A549 (cell line): ENCODE measurements around the gene FGF1. TPM values are rescaled to one million over a fixed set of nuclear protein-coding genes. Genes with fewer than 3 reads are reported as not detected.

Source experiments
- ATAC-seq, 2 experiments: fragments of 200-7000 bp in 1 of 2; fragments of >200 bp in 1 of 2; cut with Nextera tagmentation in 1 of 2; cut with Tn5 transposase in 1 of 2; 3 replicates each; pipeline versions ENCODE4 v1.8.0 to v1.9.1; 2018 to 2020; ENCODE audit warnings: mild to moderate bottlenecking in 1 of 2, moderate library complexity in 1 of 2
- CTCF ChIA-PET: fragments of 300-600 bp; sonication (Branson Sonifier 250); formaldehyde crosslinking; extraction: SDS; loops from one replicate; lab custom pipeline; 2021; ENCODE audit warnings: antibody characterized with exemption, inconsistent platforms; lab: Yijun Ruan, JAX
- POLR2A ChIA-PET: fragments of 350-600 bp; formaldehyde crosslinking; extraction: SDS; loops from one replicate; lab custom pipeline; 2021; ENCODE audit warnings: antibody characterized with exemption, inconsistent platforms; lab: Yijun Ruan, JAX
- DNase-seq, 2 experiments: peaks; one replicate each; pipeline versions ENCODE4 v3.0.0 to v3.0.0-alpha.2; 2011 to 2016; ENCODE audit warnings: low read depth in 1 of 2, low spot score in 1 of 2
- FAIRE-seq: peaks from 2 replicates; lab custom pipeline; 2011; peaks lifted over from hg19 to GRCh38; lab: Jason Lieb, UNC
- H3K27ac ChIP-seq, 2 experiments: fragments of >200 bp; sonication (Bioruptor Twin); formaldehyde crosslinking; 3 replicates each; pipeline ENCODE4 v1.5.1; 2016 to 2017
- H3K4me1 ChIP-seq: fragments of >200 bp; sonication (Bioruptor Twin); formaldehyde crosslinking; 3 replicates; pipeline ENCODE4 v1.6.1; 2016
- H3K4me2 ChIP-seq: fragments of >200 bp; sonication (Bioruptor Twin); formaldehyde crosslinking; 3 replicates; pipeline ENCODE4 v1.6.1; 2016
- H3K4me3 ChIP-seq: fragments of >200 bp; sonication (Bioruptor Twin); formaldehyde crosslinking; 3 replicates; pipeline ENCODE4 v1.5.1; 2016
- H3K9me3 ChIP-seq: fragments of >200 bp; sonication (Bioruptor Twin); formaldehyde crosslinking; 3 replicates; pipeline ENCODE4 v1.6.1; 2016
- CHD4 ChIP-seq: fragments of 200-600 bp; sonication (generic); IDR thresholded peaks from 2 replicates; pipeline ENCODE4 v1.6.1; 2016; ENCODE audit warnings: antibody characterized with exemption, mild to moderate bottlenecking, borderline replicate concordance
- E2F6 ChIP-seq: IDR thresholded peaks from 2 replicates; pipeline ENCODE4 v1.6.1; 2012; ENCODE audit warnings: low read depth, borderline replicate concordance
- EHF ChIP-seq: fragments of 250-450 bp; sonication (Bioruptor Pico); IDR thresholded peaks from 2 replicates; pipeline ENCODE4 v1.5.0; 2020; ENCODE audit warnings: mild to moderate bottlenecking
- ELK1 ChIP-seq: fragments of 150-350 bp; IDR thresholded peaks from 2 replicates; pipeline ENCODE4 v1.6.1; 2014; ENCODE audit warnings: low read depth, mild to moderate bottlenecking, low read length
- EP300 ChIP-seq, 2 experiments: fragments of >200 bp; sonication (Bioruptor Twin); formaldehyde crosslinking; IDR thresholded peaks; 2 replicates in 1 of 2; 3 replicates in 1 of 2; pipeline ENCODE4 v1.6.1; 2016 to 2017
- ESRRA ChIP-seq: fragments of 150-350 bp; IDR thresholded peaks from 2 replicates; pipeline ENCODE4 v1.6.1; 2014; ENCODE audit warnings: mild to moderate bottlenecking, low read length, borderline replicate concordance
- GATA3 ChIP-seq: IDR thresholded peaks from 2 replicates; pipeline ENCODE4 v1.6.1; 2012; ENCODE audit warnings: borderline replicate concordance
- HDAC2 ChIP-seq: fragments of 200-600 bp; sonication (generic); IDR thresholded peaks from 2 replicates; pipeline ENCODE4 v1.6.1; 2016
- HEYL ChIP-seq: fragments of 250-450 bp; sonication (Bioruptor Pico); IDR thresholded peaks from 2 replicates; pipeline ENCODE4 v1.8.0; 2021; ENCODE audit warnings: mild to moderate bottlenecking, moderate library complexity
- HOXB13 ChIP-seq: fragments of 250-450 bp; sonication (Bioruptor Pico); IDR thresholded peaks from 2 replicates; pipeline ENCODE4 v1.5.0; 2020; ENCODE audit warnings: low read depth, mild to moderate bottlenecking, moderate library complexity
- HOXB5 ChIP-seq: fragments of 250-450 bp; sonication (Bioruptor Pico); IDR thresholded peaks from 2 replicates; pipeline ENCODE4 v1.5.0; 2020; ENCODE audit warnings: mild to moderate bottlenecking, moderate library complexity
- JUNB ChIP-seq: fragments of >200 bp; sonication (Bioruptor Twin); formaldehyde crosslinking; IDR thresholded peaks from 2 replicates; pipeline ENCODE4 v1.6.1; 2016
- KDM1A ChIP-seq: fragments of 200-600 bp; sonication (generic); IDR thresholded peaks from 2 replicates; pipeline ENCODE4 v1.6.1; 2016; ENCODE audit warnings: low read depth, mild to moderate bottlenecking
- MAFK ChIP-seq: fragments of 450-650 bp; IDR thresholded peaks from 2 replicates; pipeline ENCODE4 v1.6.1; 2014; ENCODE audit not compliant: partially characterized antibody
- PHF8 ChIP-seq: fragments of 200-600 bp; sonication (generic); IDR thresholded peaks from 2 replicates; pipeline ENCODE4 v1.6.1; 2016; ENCODE audit warnings: low read depth, mild to moderate bottlenecking, antibody characterized with exemption, moderate library complexity, borderline replicate concordance
- POLR2AphosphoS2 ChIP-seq: conservative IDR thresholded peaks from 2 replicates; pipeline ENCODE4 v1.6.1; 2012; ENCODE audit warnings: low read length, improper control_type of control experiment, inconsistent platforms
- RFX5 ChIP-seq: fragments of 450-650 bp; IDR thresholded peaks from 2 replicates; pipeline ENCODE4 v1.7.1; 2014; ENCODE audit warnings: antibody characterized with exemption, mild to moderate bottlenecking, moderate library complexity
- ZFP36 ChIP-seq: fragments of 450-650 bp; IDR thresholded peaks from 2 replicates; pipeline ENCODE4 v1.6.1; 2014; ENCODE audit warnings: borderline replicate concordance; ENCODE audit not compliant: partially characterized antibody
- ZNF302 ChIP-seq: fragments of 250-450 bp; sonication (Bioruptor Pico); IDR thresholded peaks from 2 replicates; pipeline ENCODE4 v1.9.0; 2021; ENCODE audit warnings: inconsistent platforms, mild to moderate bottlenecking, moderate library complexity
- WGBS: methylation state at CpG from one replicate; pipeline ENCODE4 v1.1.6; 2017; ENCODE audit errors: missing lambda C conversion rate; 5-methylcytosine and 5-hydroxymethylcytosine counted together
- polyA plus RNA-seq, 4 experiments: library from polyadenylated mRNA; depleted of rRNA in 3 of 4; stranded (reverse); fragments of >200 nt; fragmentation: RNase III in 1 of 4; extraction: RNeasy Plus Mini Kit Qiagen cat#74134 plus additional on column Dnase treatment in 1 of 4; gene quantifications; 2 replicates in 3 of 4; 3 replicates in 1 of 4; pipeline ENCODE4 v1.2.3, GENCODE V29; 2011 to 2017
- TF ChIP-seq, protein P1 (sequence below): fragments of 450-650 bp; IDR thresholded peaks from 2 replicates; pipeline ENCODE4 v1.6.1; 2014; ENCODE audit warnings: antibody characterized with exemption
- TF ChIP-seq, protein P2 (sequence below): fragments of 250-450 bp; sonication (Bioruptor Pico); IDR thresholded peaks from 2 replicates; pipeline ENCODE4 v1.5.0; 2020; ENCODE audit warnings: low read depth, mild to moderate bottlenecking, moderate library complexity
- TF ChIP-seq, protein P3 (sequence below): fragments of 250-450 bp; sonication (Bioruptor Pico); IDR thresholded peaks from 2 replicates; pipeline ENCODE4 v1.5.0; 2021; ENCODE audit warnings: mild to moderate bottlenecking, moderate library complexity, borderline replicate concordance

The FGF1 gene
- polyA plus RNA-seq, 2 of the 4 experiments (the other 2 are of a cell fraction), result 0.05 to 0.40 TPM

GRCh38 chr5:142592365-142592764 is 93.5 kb downstream of the FGF1 start:
- FAIRE-seq, result no peak
- Histone ChIP-seq H3K27ac (no peak overlapping the region), H3K4me2 (no peak overlapping the region), H3K4me3 (no peak overlapping the region), H3K9me3 (no peaks in the 10 kb centered on the region), H3K4me1 (peaks cover 3% of the 10 kb centered on the region; the same call in 2 of the 3 replicates)
- TF ChIP-seq HOXB13 (CRISPR knock-in tag) (no peak), MAFK (no peak), HOXB5 (CRISPR knock-in tag) (no peak)
- DNase-seq, result no peak
- WGBS, result 63% methylated on average over 4 of the region's 4 CpGs
- ATAC-seq, result no peak
- CTCF ChIA-PET, result interaction anchor here (1.4 to 3.0 kb wide), 2 partner anchors 63 to 107 kb away, joined by 4 to 14 read pairs; no protein-coding TSS in a partner anchor
- POLR2A ChIA-PET, result no interaction called here

- TF ChIP-seq HDAC2 (no peak), GATA3 (no peak), ZNF302 (CRISPR knock-in tag) (no peak), ELK1 (no peak), CHD4 (no peak), KDM1A (no peak), JUNB (no peak), EP300 (IDR thresholded peaks at IDR 0.05) (no peak), ZFP36 (no peak), E2F6 (no peak), RFX5 (no peak), HEYL (no peak), EHF (no peak), POLR2AphosphoS2 (no peak), ESRRA (no peak), PHF8 (no peak)
- TF ChIP-seq, protein P1, sequence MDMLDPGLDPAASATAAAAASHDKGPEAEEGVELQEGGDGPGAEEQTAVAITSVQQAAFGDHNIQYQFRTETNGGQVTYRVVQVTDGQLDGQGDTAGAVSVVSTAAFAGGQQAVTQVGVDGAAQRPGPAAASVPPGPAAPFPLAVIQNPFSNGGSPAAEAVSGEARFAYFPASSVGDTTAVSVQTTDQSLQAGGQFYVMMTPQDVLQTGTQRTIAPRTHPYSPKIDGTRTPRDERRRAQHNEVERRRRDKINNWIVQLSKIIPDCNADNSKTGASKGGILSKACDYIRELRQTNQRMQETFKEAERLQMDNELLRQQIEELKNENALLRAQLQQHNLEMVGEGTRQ, result no peak
- TF ChIP-seq, protein P2, sequence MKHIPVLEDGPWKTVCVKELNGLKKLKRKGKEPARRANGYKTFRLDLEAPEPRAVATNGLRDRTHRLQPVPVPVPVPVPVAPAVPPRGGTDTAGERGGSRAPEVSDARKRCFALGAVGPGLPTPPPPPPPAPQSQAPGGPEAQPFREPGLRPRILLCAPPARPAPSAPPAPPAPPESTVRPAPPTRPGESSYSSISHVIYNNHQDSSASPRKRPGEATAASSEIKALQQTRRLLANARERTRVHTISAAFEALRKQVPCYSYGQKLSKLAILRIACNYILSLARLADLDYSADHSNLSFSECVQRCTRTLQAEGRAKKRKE (CRISPR knock-in tag), result no peak
- TF ChIP-seq, protein P3, sequence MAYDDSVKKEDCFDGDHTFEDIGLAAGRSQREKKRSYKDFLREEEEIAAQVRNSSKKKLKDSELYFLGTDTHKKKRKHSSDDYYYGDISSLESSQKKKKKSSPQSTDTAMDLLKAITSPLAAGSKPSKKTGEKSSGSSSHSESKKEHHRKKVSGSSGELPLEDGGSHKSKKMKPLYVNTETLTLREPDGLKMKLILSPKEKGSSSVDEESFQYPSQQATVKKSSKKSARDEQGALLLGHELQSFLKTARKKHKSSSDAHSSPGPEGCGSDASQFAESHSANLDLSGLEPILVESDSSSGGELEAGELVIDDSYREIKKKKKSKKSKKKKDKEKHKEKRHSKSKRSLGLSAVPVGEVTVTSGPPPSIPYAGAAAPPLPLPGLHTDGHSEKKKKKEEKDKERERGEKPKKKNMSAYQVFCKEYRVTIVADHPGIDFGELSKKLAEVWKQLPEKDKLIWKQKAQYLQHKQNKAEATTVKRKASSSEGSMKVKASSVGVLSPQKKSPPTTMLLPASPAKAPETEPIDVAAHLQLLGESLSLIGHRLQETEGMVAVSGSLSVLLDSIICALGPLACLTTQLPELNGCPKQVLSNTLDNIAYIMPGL, result no peak
- Histone ChIP-seq H3K27ac (no peak overlapping the region), H3K4me3 (no peak overlapping the region), H3K4me2 (no peak overlapping the region), H3K4me1 (no peaks in the 10 kb centered on the region), H3K9me3 (no peaks in the 10 kb centered on the region)
- 66% methylated on average over 4 of the region's 4 CpGs for WGBS
- DNase-seq (no peak), FAIRE-seq (no peak), ATAC-seq (no peak)
- ChIA-PET CTCF (interaction anchor here (1.2 to 1.8 kb wide), 4 partner anchors 9 to 108 kb away, joined by 3 to 6 read pairs (median 4); no protein-coding TSS in a partner anchor), POLR2A (no interaction called here)
Observed at GRCh38 chr5:142590451-142591231, 95.2 kb downstream of the FGF1 start.
